ENCODE data around the gene PDCD1LG2.
"Not testable (repeated sequence)": the region's sequence is repeated elsewhere in the genome, so short reads cannot be mapped to it uniquely, and the experiment has no call there.

The PDCD1LG2 gene

GRCh38 chr9:5510360-5510931, at the start of gene PDCD1LG2:
Gene PDCD1LG2 (plus strand): TSS chr9:5510531. CDS start chr9:5522547, 12,016 bp downstream.
- no peak for DNase-seq (ENCODE audit: low read depth in 1 of 2, low spot score in 1 of 2)
- in situ Hi-C loops (cut with HindIII; ENCODE audit: low pct_unique_long_range_greater_than_20kb, low sequenced_read_pairs): no loop called here
- TF ChIP-seq JUND (IDR thresholded peaks at IDR 0.05; ENCODE audit: low read depth): no peak

GRCh38 chr9:5464831-5465330, 45.5 kb upstream of the PDCD1LG2 start:
- DNase-seq (ENCODE audit: low read depth in 1 of 2, low spot score in 1 of 2); in situ Hi-C loops (cut with HindIII; ENCODE audit: low pct_unique_long_range_greater_than_20kb, low sequenced_read_pairs): not testable (repeated sequence)

GRCh38 chr9:5466005-5466404, 44.3 kb upstream of the PDCD1LG2 start:
- in situ Hi-C loops (cut with HindIII; ENCODE audit: low pct_unique_long_range_greater_than_20kb, low sequenced_read_pairs): no loop called here
- DNase-seq (ENCODE audit: low read depth in 1 of 2, low spot score in 1 of 2): no peak
- no peak for TF ChIP-seq JUND (IDR thresholded peaks at IDR 0.05; ENCODE audit: low read depth)

DNA sequence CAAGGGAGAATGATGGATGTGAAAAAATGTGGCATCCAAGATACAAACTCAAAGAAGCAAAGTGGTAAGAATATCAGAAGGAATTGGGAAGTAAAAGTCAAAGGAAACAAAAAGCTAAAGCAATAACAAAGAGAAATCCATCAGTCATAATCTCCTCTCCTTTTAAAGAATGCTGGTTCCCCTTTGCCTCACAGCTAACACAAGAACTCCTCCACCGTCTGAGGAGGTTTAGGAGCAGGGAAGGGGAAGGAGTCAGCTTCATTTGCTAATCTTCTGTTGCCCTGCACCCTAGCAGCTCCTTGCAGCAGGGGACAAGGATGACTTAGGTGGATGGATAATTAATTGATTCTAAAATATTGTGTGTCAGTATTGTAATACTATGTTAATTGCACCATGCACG, 43.6 kb upstream of the PDCD1LG2 start:
- no peak for TF ChIP-seq JUND (IDR thresholded peaks at IDR 0.05; ENCODE audit: low read depth)
- no peak for DNase-seq (ENCODE audit: low read depth in 1 of 2, low spot score in 1 of 2)
- in situ Hi-C loops (cut with HindIII; ENCODE audit: low pct_unique_long_range_greater_than_20kb, low sequenced_read_pairs): no loop called here

- in situ Hi-C loops (cut with HindIII; ENCODE audit: low pct_unique_long_range_greater_than_20kb, low sequenced_read_pairs): no loop called here
- no peak for TF ChIP-seq JUND (IDR thresholded peaks at IDR 0.05; ENCODE audit: low read depth)
- no peak for DNase-seq (ENCODE audit: low read depth in 1 of 2, low spot score in 1 of 2)
Observed at GRCh38 chr9:5468850-5469249, 41.5 kb upstream of the PDCD1LG2 start.

GRCh38 chr9:5470122-5470521, 40.2 kb upstream of the PDCD1LG2 start:
- DNase-seq (ENCODE audit: low read depth in 1 of 2, low spot score in 1 of 2): no peak
- TF ChIP-seq JUND (IDR thresholded peaks at IDR 0.05; ENCODE audit: low read depth): no peak
- in situ Hi-C loops (cut with HindIII; ENCODE audit: low pct_unique_long_range_greater_than_20kb, low sequenced_read_pairs): no loop called here

DNA sequence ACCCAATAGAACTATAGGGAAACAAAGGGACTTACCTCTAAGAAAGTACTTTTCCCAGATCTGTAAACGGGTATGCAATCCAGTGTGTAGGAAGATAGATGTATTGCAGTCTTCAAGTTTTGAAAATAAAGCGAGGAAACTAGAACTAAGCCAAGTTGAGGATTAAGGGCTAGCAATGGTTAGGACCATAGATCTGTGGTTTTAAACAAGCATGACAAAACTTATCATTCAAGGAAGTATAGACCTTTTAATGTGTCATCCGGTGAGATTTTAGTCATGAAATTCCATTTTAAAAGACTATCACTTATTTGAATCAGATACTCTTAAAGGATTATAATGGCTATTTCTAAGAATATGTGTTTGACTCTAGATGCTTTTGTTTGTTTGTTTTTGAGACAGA, 39.5 kb upstream of the PDCD1LG2 start:
- in situ Hi-C loops (cut with HindIII; ENCODE audit: low pct_unique_long_range_greater_than_20kb, low sequenced_read_pairs): no loop called here
- DNase-seq (ENCODE audit: low read depth in 1 of 2, low spot score in 1 of 2): no peak
- TF ChIP-seq JUND (IDR thresholded peaks at IDR 0.05; ENCODE audit: low read depth): no peak

DNA sequence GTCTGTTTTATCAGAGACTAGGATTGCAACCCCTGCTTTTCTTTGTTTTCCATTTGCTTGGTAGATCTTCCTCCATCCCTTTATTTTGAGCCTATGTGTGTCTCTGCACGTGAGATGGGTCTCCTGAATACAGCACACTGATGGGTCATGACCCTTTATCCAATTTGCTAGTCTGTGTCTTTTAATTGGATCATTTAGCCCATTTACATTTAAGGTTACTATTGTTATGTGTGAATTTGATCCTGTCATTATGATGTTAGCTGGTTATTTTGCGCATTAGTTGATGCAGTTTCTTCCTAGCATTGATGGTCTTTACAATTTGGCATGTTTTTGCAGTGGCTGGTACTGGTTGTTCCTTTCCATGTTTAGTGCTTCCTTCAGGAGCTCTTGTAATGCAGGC, 34.7 kb upstream of the PDCD1LG2 start:
- in situ Hi-C loops (cut with HindIII; ENCODE audit: low pct_unique_long_range_greater_than_20kb, low sequenced_read_pairs); DNase-seq (ENCODE audit: low read depth in 1 of 2, low spot score in 1 of 2): not testable (repeated sequence)

DNA sequence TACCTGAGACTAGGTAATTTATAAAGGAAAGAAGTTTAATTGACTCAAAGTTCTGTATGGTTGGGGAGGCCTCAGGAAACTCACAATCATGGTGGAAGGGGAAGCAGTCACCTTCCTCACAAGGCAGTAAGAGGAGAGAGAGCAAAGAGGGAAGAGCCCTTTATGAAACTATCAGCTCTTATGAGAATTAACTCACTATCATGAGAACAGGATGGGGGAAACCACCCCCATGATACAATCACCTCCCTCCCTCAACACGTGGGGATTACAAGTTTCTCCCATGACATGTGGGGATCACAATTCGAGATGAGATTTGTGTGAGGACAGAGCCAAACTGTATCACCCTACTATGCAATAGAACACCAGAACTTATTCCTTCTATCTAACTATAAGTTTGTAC, 32.1 kb upstream of the PDCD1LG2 start:
- DNase-seq (ENCODE audit: low read depth in 1 of 2, low spot score in 1 of 2): no peak
- TF ChIP-seq JUND (IDR thresholded peaks at IDR 0.05; ENCODE audit: low read depth): no peak
- in situ Hi-C loops (cut with HindIII; ENCODE audit: low pct_unique_long_range_greater_than_20kb, low sequenced_read_pairs): no loop called here

DNA sequence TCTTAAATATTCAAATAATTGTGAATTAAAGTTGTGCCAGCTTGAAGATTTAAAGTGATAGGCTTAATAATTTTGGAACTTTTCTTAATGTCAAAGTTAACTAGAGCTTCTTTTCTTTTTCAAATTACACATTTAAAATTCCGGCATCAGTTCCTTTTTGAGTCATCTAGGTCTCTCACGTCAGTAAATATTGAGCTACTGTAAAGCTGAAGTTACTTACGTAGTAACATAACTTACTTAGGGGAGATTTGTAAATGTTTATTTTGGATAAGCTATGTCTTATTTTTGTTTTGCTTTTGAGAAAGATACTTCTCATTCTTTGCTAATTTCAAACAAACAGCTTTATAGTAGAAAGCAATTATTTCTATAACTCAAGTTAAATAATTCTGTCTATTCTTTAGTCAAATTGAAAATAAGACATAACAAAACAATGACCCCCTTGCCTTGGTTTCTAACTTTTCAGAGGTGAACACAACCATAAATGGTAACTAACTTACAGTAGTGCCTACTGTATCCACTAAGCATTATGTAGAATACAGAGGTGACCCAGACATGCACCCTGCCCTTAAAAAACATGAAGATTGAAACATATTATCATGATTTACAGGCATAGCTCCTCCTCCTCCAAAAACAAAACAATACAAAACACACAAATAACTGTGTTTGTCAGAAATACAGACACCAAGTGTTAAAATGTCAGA, 30.2 kb upstream of the PDCD1LG2 start:
- DNase-seq (ENCODE audit: low read depth in 1 of 2, low spot score in 1 of 2): no peak
- in situ Hi-C loops (cut with HindIII; ENCODE audit: low pct_unique_long_range_greater_than_20kb, low sequenced_read_pairs): no loop called here
- no peak for TF ChIP-seq JUND (IDR thresholded peaks at IDR 0.05; ENCODE audit: low read depth)

DNA sequence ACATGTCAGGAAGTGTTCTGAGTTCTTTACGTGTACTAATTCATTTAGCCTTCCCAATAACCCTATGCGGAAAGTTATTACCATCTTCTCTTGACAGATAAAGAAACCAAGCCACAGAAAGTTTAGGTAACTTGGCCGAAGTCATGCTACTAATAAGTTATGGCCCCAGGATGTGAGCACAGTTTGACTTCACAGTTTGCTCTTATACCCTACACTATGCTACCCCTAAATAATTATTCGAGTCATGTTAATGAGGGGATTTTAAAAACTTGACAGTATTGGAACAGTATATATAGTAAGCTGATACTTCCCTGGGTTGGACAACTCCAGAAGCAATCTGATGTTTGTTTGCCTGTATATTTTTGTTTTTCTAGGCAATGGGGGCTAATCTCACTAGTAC, 29.4 kb upstream of the PDCD1LG2 start:
- no peak for DNase-seq (ENCODE audit: low read depth in 1 of 2, low spot score in 1 of 2)
- TF ChIP-seq JUND (IDR thresholded peaks at IDR 0.05; ENCODE audit: low read depth): no peak
- in situ Hi-C loops (cut with HindIII; ENCODE audit: low pct_unique_long_range_greater_than_20kb, low sequenced_read_pairs): no loop called here

- in situ Hi-C loops (cut with HindIII; ENCODE audit: low pct_unique_long_range_greater_than_20kb, low sequenced_read_pairs): no loop called here
- DNase-seq (ENCODE audit: low read depth in 1 of 2, low spot score in 1 of 2): no peak
- no peak for TF ChIP-seq JUND (IDR thresholded peaks at IDR 0.05; ENCODE audit: low read depth)
Observed at GRCh38 chr9:5481322-5482040, 28.9 kb upstream of the PDCD1LG2 start.

DNA sequence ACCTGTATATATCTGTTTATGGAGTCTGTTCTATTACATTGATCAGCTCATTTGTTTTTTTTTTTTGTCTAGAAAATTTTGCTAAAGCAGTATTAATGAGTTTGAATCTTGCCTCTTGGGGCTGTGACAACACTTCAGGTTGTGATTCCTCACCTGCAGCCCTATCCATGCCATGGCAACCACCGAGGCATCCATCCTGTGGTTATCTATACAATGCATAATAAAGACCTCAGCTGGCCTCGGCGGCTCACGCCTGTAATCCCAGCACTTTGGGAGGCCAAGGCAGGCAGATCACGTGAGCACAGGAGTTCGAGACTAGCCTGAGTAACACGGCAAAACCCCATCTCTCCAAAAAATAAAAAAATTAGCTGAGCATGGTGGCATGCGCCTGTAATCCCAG, 28.1 kb upstream of the PDCD1LG2 start:
- TF ChIP-seq JUND (IDR thresholded peaks at IDR 0.05; ENCODE audit: low read depth): no peak
- in situ Hi-C loops (cut with HindIII; ENCODE audit: low pct_unique_long_range_greater_than_20kb, low sequenced_read_pairs): no loop called here
- no peak for DNase-seq (ENCODE audit: low read depth in 1 of 2, low spot score in 1 of 2)
